ENCODE results near the gene CCDC86. TPM values are rescaled to one million over a fixed set of nuclear protein-coding genes. Genes with fewer than 3 reads are reported as not detected.

The CCDC86 gene
- polyA plus RNA-seq, 1 donor: 18.0 TPM

DNA sequence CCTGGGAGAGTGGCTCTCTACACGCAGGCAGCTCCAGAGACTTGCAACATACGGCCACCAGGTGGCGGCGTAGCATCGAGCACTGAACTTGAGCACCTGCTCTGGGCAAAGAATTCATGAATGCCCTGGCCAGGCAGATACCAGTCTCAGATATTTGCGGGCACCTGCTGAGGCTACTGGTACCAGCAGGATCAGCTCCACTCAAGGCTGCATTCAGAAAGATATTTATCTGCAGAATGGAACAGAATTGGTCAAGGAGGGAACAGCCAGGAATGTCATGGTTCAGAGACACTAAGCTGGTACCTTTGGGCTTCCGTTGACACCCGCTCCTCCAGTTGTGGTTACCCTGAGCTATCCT, 10.8 kb upstream of the CCDC86 start:
- peak; percentile 36 for DNase-seq (ENCODE audit: low read depth)

DNA sequence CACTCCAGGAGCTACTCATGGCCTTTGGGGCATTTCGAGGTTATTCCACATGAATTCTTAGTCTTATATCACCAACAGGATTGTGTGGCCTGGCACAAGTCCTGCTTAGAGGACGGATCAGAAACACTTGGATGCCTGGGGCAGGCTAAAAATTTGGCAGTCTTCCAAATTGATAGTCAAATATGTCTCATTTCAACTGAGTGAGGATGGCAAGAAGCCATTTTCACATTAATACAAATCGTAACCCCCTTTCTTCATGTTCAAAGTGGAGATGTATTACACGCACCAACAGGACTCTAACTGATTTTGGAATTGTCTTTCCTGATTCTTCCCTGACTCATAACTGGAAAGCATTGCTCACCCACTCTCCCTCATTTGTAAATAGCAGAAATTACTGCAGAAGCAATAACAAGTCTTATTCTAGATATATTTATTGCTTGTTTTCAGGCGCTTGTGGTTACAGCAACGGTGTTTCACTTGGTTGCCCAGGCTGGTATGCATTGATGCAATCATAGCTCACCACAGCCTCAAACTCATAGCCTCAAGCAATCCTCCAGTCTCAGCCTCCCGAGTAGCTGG, 10.3 kb upstream of the CCDC86 start:
- DNase-seq (ENCODE audit: low read depth): no peak

GRCh38 chr11:60834742-60835533, 7.0 kb upstream of the CCDC86 start:
- no peak for DNase-seq (ENCODE audit: low read depth)

- no peak for DNase-seq (ENCODE audit: low read depth)
Measured at GRCh38 chr11:60835534-60835846, 6.4 kb upstream of the CCDC86 start.

DNA sequence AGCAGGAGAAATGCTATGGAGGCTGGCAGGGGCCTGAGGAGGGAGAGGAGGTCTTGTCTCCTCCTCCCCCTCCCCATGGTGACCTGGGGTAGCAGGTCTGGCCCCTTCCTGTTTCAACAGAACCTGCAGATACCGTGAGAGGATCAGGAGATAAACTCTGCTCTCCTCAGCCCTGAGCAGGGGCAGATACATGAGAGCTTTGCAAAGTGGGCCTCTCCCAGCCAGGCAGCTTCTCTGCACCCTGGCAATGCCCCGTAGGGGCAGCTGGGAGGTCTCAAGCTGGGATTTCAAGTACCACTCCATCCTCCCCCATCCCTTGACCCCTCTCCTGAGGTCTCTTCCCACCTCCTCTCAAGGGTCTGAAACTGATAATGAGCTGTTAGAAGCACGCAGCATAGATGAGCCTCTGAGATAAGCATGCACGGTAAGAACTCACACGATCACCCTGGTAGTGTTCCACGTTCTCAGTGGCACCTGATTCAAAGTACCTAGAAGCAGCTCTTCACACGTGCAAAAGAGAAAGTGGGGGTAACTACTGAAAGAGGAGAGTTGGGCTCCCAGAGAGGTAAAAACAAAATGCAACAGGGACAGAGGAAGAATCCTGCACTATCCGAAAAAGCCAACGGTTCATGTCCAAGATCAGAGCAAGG, 4.9 kb upstream of the CCDC86 start:
- DNase-seq (ENCODE audit: low read depth): no peak

DNA sequence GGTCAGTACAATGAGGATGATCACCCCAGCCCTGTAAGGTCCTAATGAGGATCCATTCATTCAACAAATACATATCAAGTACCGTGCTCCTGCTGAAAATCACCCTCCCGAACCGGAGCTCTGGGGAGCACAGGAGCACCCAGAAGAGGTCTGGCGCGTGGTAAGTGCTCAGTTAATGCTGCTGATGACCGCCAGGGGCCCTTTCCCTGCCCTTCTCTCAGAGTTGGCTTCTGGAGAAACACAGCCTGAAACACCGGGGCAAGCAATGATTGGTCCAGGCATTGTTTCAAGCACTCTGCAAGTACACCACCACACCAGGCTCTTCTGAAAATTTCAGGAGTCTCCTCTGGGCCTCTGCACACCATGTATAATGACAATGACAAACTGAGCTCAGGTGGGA, 3.8 kb upstream of the CCDC86 start:
- no peak for DNase-seq (ENCODE audit: low read depth)

GRCh38 chr11:60840470-60841430, 1.2 kb upstream of the CCDC86 start:
- DNase-seq (ENCODE audit: low read depth): peak; percentile 80

DNA sequence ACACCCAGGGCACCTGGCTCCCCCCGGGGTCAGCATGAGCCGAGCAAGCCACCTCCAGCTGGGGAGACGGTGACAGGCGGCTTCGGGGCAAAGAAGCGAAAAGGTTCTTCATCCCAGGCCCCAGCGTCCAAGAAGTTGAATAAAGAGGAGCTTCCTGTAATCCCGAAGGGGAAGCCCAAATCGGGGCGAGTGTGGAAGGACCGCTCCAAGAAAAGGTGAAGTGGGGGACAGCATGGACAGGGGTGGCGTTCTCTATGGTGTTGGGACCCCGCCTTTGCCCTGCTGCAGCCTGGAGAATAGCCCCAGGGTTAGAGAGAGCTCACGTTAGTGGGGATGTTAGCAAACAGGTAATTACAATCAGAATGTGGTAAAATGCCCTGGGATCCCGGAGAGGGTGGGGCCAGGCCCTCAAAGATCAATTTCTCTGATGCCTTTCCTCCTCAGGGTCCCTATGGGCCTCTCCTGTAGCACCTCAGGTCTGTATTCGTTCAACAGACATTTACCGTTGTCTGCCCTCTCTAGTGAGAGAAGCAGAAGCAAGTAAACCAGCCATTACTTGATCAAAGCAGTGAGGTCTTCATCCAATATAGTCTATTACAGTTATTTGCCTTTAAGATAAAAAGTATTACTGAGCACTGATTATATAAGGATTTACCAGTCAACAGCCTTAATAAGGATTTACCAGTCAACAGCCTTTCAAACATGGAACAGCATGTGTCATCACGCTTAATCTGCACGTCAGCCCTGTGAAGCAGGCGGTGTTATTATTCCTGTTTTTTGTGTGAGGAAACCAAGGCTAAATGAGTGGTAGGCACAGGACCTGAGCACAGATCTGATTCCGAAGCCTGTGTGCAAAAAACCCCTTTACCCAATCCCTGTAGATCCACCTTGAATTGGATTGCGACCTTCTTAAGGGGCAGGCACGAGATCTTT, 1.0 kb downstream of the CCDC86 start:
- DNase-seq (ENCODE audit: low read depth): no peak

DNA sequence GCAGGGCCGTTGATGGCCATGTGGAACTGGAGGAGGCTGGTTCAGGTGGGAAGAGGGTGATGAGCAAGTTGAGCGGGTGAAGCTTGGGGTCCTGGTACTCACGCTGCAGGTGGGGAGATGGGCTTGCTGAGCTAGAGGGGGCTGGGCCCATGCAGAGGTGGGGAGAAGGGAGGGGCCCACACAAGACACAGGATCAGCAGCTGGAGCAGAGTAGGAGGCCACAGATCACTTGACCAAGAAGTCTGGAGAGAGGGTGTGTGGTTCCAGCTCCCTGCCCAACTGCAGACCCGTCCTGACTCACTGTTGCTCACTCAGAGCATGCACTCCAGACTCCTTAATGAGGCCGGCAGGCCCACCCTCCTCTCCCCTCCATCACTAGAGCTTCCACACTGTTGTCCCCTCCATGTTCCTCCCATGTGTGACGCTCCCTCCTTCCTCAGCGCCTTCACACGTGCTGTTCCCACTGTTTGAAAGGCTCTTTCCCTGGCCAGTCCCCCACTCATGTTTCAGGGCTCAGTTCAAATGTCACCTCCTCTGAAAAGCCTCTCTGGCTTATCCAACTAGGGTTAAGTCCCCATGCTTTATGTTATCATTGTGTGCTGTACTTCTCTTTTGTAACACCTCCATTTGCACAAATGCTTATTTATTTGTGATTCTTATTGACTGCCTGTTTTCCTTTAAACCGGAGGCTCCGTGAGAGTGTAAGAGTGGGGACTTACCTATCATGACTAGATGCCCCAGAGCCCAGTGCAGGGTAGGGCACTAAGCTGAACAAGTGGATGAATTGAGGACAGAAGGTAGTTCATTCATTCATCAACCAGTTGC, 2.3 kb downstream of the CCDC86 start:
- no peak for DNase-seq (ENCODE audit: low read depth)

DNA sequence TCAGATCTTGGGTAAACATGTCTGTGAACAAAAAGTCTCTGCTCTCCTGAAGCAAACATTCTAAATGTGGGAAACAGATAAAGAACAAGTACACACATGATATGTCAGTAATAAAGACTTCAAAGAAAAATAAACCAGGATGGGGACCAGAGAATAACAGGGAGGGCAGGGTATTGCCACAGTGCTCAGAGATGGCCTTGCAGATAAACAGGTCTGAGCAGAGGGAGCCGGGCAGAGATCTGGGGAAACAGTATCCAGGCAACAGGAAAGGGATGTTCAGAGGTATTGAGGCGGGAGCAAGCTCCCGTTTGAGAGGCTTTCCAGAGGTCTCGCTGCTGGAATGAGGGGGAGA, 2.9 kb downstream of the CCDC86 start:
- no peak for DNase-seq (ENCODE audit: low read depth)

DNA sequence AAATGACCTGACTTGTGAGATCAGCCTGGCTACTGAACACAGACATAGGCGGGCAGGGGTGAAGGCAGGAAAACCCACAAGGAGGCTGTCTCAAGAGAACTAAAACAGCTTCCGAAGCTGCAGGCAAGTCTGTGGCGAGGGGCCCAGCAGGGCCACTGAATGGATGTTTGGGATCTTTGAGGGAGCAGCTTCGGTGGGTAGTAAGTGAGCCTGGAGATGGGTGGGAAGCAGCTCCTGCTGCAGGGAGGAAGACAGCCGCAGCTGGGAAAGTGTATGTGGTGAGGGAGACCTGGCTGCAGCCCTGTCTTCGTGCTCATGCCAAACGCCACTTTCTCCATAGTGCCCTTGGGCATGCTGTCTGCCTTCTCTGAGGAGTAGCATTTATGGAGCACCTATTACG, 3.4 kb downstream of the CCDC86 start:
- DNase-seq (ENCODE audit: low read depth): no peak

DNA sequence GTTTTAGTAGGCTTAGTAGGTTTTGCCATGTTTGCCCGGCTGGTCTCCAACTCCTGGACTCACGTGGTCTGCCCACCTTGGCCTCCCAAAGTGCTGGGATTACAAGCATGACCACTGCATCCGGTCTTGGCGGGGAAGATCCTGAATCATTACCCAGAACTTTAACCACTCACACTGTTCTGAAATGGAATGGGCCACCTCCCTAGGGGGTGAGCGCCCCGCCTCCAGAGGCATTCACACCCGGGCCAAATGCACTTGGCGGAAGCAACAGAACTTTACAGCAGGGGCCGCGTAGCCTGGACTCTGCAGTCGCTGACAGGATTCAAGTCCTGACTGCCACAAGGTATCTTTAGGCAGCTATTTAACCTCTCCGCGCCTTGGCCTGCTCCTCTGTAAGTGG, 5.4 kb downstream of the CCDC86 start:
- no peak for DNase-seq (ENCODE audit: low read depth)

- DNase-seq (ENCODE audit: low read depth): no peak
Measured at GRCh38 chr11:60847896-60848295, 6.0 kb downstream of the CCDC86 start.

- DNase-seq (ENCODE audit: low read depth): no peak
Measured at GRCh38 chr11:60848714-60849151, 6.8 kb downstream of the CCDC86 start.

DNA sequence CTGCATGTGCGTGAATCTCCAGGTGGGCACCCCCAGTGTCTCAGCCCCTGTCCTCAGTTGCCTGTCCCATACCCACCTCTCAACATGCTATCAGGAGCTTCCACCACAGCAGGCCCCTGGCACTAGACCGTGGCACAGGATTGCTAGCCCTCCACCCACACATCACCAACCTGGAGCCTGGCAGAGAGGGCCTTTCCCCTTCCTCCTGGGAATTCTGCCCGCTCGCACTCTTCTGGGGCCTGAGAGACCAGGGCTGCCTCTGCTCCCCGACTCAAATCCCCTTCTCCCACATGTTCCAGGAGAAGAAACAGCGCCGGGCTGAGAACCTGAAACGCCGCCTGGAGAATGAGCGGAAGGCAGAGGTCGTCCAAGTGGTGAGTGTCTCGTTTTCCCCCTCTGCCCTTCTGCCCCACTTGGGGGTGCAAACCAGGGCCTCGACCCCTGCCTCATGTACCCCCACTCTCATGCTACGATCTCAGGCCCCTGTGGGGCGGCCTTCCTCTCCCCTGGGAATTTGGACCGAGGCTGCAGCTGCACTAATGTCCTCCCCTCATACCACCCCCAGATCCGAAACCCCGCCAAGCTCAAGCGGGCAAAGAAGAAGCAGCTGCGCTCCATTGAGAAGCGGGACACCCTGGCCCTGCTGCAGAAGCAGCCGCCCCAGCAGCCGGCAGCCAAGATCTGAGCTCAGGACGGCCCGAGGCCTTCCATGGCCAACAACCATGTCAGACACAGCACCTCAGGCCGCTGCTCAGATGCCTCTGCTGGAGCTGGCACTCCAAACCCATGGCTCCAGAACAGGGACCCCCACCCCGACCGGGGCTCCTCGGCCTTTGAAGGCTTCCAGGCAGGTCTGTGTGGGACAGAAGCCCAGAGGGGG, 8.0 kb downstream of the CCDC86 start:
- DNase-seq (ENCODE audit: low read depth): no peak

GRCh38 chr11:60851327-60852104, 9.6 kb downstream of the CCDC86 start:
- DNase-seq (ENCODE audit: low read depth): no peak

DNA sequence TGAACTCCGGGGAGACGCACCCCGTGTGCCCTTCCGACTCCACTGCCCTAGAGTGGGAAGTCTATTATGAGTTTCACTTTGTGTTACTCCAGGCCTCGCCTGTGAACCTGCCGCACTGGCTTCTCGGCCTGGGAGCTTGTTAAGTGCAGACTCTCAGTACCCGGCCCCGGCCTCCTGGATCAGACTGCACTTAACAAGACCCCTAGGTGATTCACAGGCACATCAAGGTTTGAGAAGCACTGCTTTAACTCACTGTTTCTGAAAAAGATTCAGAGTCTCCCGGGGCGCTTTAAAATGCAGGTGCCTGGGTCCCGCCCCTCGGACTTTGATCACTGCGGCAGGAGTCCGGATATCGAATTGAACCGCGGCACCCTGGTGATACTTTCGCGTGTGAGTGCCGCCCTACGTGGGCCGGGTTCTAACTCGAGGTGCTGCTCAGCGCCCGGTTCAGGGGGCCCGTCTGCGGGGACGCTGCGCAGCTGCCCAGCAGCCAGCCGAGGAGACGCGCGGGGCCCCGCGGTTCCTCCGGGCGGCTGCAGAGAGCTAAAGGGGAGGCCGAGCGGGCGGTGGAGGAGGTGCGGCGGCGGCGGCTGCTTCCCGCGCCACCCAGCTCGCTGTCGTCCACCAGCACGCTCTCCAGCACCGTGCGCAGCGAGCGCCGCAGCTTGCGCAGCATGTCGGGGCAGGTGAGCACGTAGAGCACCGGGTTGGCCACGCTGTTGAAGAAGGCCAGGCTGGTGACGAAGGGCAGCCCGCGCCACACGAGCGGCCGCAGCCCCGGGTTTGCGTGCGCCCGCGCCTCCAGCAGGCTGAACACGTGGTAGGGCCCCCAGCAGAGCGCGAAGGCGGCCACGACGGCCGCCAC, 10.4 kb downstream of the CCDC86 start:
- no peak for DNase-seq (ENCODE audit: low read depth)
